GM23248 (cell line): ENCODE measurements around the gene NME2.

ENCODE experiments used
- EZH2 ChIP-seq: fragments of 200-600 bp; sonication (generic); IDR thresholded peaks from 2 replicates; pipeline ENCODE4 v1.6.1; 2018; ENCODE audit warnings: antibody characterized with exemption, mild to moderate bottlenecking; ENCODE audit not compliant: insufficient read depth, poor library complexity, severe bottlenecking
- EZH2phosphoT487 ChIP-seq: fragments of 200-600 bp; sonication (generic); IDR thresholded peaks from 2 replicates; pipeline ENCODE4 v1.6.1; 2018; ENCODE audit warnings: antibody characterized with exemption, moderate library complexity, mild to moderate bottlenecking, low read depth; ENCODE audit not compliant: insufficient read depth

DNA sequence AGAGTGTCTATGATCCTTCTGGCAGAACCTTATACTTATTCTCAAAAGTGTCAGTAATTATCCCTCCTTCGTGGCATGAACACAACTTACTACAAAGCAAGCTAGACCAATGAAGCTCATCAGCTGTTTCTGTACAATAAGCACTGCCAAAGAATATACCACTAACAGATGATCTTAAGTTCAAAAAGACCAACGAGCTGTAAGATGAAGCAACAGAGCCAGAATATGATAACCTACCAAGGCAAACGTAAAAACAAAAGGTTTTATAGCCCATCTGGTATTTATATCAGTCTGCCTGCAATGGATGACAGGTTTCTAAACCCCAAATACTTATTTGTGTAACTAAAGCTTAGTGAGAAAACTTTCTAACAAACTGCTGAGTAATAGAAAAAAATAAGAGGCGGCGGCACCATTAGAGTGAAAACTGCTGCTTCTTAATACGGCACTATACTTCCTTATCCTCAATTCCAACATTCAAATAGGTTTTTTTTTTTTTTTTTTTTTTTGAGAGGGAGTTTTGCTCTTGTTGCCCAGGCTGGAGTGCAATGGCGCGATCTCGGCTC is 22.1 kb downstream of the NME2 start:
- TF ChIP-seq EZH2 = no peak
- TF ChIP-seq EZH2phosphoT487 = no peak
